Cerebellar cortex (tissue), 1 donor: ENCODE measurements around the gene ANKRD13A.
"Not testable (repeated sequence)": the region's sequence is repeated elsewhere in the genome, so short reads cannot be mapped to it uniquely, and the experiment has no call there.

Source experiments
- DNase-seq: peaks from one replicate; pipeline ENCODE4 v3.0.0-alpha.2; 2015; ENCODE audit warnings: low spot score

ANKRD13A gene

GRCh38 chr12:110079477-110080400 lies 80.5 kb downstream of the ANKRD13A start:
- no peak for DNase-seq

DNA sequence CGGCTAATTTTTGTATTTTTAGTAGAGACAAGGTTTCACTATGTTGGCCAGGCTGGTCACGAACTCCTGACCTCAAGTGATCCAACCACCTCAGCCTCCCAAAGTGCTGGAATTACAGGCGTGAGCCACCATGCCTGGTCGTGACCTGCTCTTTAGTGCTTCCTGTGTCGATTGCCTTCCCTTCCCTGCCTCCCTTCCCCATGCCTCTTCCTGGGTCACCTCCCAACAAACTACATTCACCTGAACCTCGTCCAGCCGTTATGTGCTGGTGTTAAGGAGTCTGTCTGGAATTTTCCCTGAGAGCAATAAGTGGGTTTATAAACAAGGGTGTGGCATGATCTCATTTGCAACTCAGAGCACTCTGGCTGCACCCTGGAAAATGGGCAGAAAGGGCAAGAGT lies 81.2 kb downstream of the ANKRD13A start:
- DNase-seq: no peak

GRCh38 chr12:110084314-110085015 lies 85.2 kb downstream of the ANKRD13A start:
- DNase-seq: no peak

DNA sequence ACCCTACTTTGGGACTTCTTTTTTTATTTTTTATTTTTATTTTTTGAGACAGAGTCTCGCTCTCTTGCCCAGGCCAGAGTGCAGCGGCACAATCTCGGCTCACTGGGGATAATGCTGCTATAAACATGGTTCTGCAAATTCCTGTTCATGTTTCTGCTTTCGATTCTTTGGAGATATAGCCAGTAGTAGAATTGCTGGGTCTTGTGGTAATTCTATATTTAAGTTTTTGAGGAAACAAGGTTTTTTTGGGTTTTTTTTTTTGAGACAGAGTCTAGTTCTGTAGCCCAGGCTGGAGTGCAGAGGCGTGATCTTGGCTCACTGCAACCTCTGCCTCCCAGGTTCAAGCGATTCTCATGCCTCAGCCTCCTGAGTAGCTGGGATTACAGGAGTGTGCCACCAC lies 89.0 kb downstream of the ANKRD13A start:
- DNase-seq: not testable (repeated sequence)

DNA sequence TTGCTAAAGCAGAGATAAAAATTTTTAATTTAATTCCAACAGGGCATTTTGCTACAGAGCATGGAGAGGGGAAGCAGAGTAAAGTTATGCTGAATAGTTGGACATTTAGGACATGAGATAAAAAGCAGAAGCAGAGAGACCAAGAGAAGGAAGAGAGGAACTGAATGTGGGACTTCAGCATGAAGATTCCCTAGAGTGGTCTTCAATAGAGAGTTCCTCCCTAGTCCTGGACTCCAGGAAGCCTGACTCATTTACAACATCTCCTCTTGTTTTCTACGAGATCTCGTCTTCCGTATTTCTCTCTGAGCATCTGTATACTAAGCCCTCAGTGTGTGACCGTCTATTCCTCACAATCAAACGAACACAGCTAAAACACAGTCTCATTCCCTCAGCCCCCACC lies 89.7 kb downstream of the ANKRD13A start:
- DNase-seq: no peak
